Measurements from ENCODE around the gene PACS2. TPM values are rescaled to one million over a fixed set of nuclear protein-coding genes. Genes with fewer than 3 reads are reported as not detected.

Gene PACS2
- total and polyA plus RNA-seq, 4 donors: 5.1 to 21.9 (median 9.8) TPM

DNA sequence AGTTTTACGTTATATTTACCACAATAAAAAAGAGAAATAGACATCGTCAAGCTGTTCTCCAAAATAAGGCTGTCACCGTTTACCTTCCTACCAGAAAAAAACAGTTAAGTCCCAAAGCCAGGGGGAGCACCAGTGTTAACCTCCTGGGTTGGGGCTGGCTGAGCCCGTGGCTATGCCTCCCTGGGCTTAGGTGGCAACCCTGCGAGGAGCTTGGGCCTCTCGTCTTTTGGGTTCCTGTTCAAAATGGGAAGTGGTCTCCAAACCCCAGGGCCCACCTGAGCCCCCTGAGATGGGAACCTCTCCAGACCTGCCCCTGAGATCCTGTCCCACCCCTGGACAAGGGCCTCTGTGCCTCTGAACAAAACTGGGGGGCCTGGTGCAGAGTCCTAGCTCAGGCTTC is 22.9 kb downstream of the PACS2 start:
- no peak for DNase-seq (ENCODE audit: low spot score)
- Histone ChIP-seq H3K27ac (ENCODE audit: low read depth in 1 of 2, low read length in 2 of 2) (no peak overlapping the region), H3K9ac (ENCODE audit: low read depth in 1 of 2, low read length in 2 of 2) (no peak overlapping the region), H3K4me1 (ENCODE audit: control insufficient read depth in 4 of 4, insufficient read depth in 4 of 4, low read length in 3 of 4) (peaks cover 12 to 49% (median 36%) of the 10 kb centered on the region in 4 donors), H3K27me3 (ENCODE audit: control insufficient read depth in 4 of 4, insufficient read depth in 4 of 4, low read length in 3 of 4) (no peaks in the 10 kb centered on the region), H3K36me3 (ENCODE audit: control insufficient read depth in 4 of 4, insufficient read depth in 3 of 4, low read depth in 1 of 4, low read length in 3 of 4) (no peaks in the 10 kb centered on the region), H3K9me3 (ENCODE audit: control insufficient read depth in 4 of 4, low read length in 3 of 4) (no peaks in the 10 kb centered on the region), H3K4me3 (ENCODE audit: low read depth in 1 of 3, low read length in 3 of 3) (no peak overlapping the region)
- TF ChIP-seq RXRA (IDR thresholded peaks at IDR 0.05): no peak
- TF ChIP-seq FOXA2 (IDR thresholded peaks at IDR 0.05): no peak
- no peak for TF ChIP-seq EGR1 (IDR thresholded peaks at IDR 0.05; ENCODE audit: low read depth in 2 of 2)
- TF ChIP-seq, protein P1, sequence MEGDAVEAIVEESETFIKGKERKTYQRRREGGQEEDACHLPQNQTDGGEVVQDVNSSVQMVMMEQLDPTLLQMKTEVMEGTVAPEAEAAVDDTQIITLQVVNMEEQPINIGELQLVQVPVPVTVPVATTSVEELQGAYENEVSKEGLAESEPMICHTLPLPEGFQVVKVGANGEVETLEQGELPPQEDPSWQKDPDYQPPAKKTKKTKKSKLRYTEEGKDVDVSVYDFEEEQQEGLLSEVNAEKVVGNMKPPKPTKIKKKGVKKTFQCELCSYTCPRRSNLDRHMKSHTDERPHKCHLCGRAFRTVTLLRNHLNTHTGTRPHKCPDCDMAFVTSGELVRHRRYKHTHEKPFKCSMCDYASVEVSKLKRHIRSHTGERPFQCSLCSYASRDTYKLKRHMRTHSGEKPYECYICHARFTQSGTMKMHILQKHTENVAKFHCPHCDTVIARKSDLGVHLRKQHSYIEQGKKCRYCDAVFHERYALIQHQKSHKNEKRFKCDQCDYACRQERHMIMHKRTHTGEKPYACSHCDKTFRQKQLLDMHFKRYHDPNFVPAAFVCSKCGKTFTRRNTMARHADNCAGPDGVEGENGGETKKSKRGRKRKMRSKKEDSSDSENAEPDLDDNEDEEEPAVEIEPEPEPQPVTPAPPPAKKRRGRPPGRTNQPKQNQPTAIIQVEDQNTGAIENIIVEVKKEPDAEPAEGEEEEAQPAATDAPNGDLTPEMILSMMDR (IDR thresholded peaks at IDR 0.05; ENCODE audit: low read depth, low read length, missing input control): no peak
- TF ChIP-seq, protein P2, sequence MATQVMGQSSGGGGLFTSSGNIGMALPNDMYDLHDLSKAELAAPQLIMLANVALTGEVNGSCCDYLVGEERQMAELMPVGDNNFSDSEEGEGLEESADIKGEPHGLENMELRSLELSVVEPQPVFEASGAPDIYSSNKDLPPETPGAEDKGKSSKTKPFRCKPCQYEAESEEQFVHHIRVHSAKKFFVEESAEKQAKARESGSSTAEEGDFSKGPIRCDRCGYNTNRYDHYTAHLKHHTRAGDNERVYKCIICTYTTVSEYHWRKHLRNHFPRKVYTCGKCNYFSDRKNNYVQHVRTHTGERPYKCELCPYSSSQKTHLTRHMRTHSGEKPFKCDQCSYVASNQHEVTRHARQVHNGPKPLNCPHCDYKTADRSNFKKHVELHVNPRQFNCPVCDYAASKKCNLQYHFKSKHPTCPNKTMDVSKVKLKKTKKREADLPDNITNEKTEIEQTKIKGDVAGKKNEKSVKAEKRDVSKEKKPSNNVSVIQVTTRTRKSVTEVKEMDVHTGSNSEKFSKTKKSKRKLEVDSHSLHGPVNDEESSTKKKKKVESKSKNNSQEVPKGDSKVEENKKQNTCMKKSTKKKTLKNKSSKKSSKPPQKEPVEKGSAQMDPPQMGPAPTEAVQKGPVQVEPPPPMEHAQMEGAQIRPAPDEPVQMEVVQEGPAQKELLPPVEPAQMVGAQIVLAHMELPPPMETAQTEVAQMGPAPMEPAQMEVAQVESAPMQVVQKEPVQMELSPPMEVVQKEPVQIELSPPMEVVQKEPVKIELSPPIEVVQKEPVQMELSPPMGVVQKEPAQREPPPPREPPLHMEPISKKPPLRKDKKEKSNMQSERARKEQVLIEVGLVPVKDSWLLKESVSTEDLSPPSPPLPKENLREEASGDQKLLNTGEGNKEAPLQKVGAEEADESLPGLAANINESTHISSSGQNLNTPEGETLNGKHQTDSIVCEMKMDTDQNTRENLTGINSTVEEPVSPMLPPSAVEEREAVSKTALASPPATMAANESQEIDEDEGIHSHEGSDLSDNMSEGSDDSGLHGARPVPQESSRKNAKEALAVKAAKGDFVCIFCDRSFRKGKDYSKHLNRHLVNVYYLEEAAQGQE (IDR thresholded peaks at IDR 0.05): no peak
- TF ChIP-seq TAF1 (conservative IDR thresholded peaks at IDR 0.05): no peak
- no peak for TF ChIP-seq YY1 (IDR thresholded peaks at IDR 0.05)
- TF ChIP-seq, protein P3, sequence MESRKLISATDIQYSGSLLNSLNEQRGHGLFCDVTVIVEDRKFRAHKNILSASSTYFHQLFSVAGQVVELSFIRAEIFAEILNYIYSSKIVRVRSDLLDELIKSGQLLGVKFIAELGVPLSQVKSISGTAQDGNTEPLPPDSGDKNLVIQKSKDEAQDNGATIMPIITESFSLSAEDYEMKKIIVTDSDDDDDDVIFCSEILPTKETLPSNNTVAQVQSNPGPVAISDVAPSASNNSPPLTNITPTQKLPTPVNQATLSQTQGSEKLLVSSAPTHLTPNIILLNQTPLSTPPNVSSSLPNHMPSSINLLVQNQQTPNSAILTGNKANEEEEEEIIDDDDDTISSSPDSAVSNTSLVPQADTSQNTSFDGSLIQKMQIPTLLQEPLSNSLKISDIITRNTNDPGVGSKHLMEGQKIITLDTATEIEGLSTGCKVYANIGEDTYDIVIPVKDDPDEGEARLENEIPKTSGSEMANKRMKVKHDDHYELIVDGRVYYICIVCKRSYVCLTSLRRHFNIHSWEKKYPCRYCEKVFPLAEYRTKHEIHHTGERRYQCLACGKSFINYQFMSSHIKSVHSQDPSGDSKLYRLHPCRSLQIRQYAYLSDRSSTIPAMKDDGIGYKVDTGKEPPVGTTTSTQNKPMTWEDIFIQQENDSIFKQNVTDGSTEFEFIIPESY (IDR thresholded peaks at IDR 0.05): no peak
- TF ChIP-seq, protein P4, sequence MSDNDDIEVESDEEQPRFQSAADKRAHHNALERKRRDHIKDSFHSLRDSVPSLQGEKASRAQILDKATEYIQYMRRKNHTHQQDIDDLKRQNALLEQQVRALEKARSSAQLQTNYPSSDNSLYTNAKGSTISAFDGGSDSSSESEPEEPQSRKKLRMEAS (IDR thresholded peaks at IDR 0.05): no peak
- no peak for TF ChIP-seq NR2F2 (IDR thresholded peaks at IDR 0.05)
- TF ChIP-seq GABPA (IDR thresholded peaks at IDR 0.05 in 1 of 2, conservative IDR thresholded peaks at IDR 0.05 in 1 of 2): no peak
- TF ChIP-seq, protein P5, sequence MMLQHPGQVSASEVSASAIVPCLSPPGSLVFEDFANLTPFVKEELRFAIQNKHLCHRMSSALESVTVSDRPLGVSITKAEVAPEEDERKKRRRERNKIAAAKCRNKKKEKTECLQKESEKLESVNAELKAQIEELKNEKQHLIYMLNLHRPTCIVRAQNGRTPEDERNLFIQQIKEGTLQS (IDR thresholded peaks at IDR 0.05): no peak
- TF ChIP-seq HNF4G (IDR thresholded peaks at IDR 0.05): no peak
- TF ChIP-seq SP1 (IDR thresholded peaks at IDR 0.05): no peak
- 92% methylated on average over 6 of the region's 6 CpGs for WGBS
